DMS53 (cell line): ENCODE measurements around the gene OBP2B.
"Not testable (repeated sequence)": the region's sequence is repeated elsewhere in the genome, so short reads cannot be mapped to it uniquely, and the experiment has no call there.

Source experiments
- DNase-seq: peaks from one replicate; lab custom pipeline; 2025; lab: John Stamatoyannopoulos, UW

OBP2B gene

DNA sequence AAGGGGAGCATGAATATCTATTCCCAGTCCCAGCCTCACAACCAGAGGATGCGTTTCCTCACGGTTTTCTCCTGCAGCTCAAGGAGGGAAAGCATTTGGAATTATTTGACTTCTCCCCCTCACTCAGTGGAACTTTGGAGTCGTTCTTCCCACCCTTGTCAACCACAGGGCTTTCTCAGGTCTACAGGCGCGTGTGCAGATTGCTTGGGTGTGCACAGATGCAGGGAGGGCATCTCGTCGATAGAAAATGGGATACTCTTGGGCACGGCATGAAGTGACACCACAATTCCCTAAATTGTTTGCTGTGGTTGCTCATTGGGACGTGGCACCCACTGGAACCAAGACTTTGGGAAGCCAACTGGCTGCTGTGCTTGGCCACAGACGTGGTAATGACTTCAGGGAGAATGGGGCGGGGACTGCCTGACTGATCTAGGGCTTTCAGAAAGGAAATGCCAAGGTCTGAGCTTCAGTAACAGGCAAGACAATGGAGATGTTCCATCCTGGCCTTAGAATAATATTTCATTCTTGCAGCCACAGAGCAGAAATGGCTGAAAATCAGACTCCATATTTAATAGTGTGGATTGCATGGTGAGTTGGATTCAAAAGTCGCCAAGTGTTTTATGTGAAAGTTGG, 12.2 kb upstream of the OBP2B start:
- no peak for DNase-seq

DNA sequence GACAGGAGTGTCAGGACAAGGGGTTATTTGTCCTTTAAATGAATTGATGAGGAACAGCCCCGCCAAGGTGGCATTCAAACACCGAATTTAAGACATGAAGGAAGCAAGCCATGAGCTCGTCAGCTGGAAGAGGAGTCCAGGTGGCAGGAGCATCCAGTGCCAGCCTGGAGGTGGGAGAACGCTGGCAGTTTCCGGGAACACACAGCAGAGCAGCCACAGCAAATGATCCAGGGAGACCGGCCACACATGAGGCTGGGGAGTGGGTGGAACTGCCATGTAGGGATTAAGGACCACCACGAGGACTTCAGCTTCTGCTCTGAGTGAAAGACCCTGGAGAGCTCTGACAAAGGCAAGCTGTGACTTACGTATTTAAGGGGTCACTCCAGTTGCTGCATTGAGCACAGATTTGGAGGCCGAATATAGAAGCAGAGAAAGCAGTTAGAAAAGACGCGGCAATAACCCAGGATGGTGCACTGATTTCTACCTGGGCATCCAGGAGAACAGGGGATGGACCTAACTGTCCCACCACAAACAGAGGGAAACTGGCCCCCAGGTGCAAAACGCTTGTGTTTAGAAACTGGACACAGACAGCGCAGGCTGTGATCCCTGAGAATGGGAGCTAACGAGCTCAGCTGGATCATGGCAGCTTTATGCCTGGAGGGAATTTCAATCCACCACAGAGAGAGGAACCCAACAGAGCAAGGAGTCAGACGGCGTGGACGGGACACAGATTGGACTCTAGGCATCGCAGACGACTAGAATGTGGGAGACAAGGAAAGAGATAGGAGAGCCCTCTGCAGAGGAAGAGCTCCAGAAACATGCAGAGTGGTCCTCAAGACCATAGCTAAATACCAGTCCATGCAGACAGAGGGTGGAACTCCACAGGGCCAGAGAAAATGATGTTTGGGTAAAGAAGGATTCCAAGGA, 9.3 kb upstream of the OBP2B start:
- DNase-seq: not testable (repeated sequence)

DNA sequence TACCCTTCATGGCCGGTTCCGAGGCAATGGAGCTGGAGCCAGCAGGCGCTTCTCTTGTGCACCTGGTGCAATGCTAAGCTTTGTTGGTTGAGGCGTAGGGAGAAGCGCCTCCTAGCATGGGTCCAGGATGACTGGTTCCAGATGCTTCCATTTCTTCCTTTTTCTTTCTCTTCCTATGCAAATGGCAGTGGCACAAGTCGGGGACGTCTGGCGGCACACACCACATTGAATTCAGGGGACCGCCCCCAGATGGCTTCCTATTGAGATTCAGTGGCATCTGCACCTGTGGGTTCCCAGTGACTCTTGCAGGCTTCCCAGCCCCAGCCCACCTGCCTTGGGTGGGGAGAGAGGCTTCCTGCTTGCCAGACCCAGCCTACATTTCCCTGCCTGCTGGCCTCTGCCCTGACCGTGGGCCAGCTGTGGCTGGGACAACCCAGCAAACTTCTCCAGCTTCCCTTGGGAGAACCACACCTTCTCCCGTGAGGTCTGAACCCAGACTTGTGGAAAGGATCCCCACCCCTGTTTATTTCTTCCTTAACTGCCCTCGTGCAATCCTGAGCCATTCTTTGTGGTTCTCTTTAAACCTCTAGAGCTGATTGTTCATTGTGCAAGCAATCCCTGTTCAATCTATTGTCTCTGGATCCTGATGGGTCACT, 8.4 kb upstream of the OBP2B start:
- not testable (repeated sequence) for DNase-seq

DNA sequence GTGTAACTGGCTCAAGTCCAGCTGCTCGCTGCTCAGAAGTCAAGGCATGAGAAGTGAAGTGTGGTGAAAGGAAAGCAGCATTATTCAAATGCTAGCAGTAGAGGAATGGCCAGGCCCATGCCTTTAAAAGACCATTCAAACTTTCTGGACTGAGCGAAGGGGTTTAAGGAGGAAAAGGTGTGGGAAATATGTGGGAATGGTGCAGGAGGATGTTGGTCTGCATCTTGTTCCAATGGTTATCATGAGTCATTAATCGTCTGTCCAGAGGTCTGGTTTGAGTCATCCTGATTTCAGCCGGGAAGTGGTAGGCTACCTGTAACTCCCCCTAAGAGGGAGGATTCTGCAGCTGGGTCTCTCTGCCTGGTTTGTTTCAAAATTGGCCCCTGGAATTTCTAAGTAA, 5.2 kb upstream of the OBP2B start:
- DNase-seq: peak; percentile 46

DNA sequence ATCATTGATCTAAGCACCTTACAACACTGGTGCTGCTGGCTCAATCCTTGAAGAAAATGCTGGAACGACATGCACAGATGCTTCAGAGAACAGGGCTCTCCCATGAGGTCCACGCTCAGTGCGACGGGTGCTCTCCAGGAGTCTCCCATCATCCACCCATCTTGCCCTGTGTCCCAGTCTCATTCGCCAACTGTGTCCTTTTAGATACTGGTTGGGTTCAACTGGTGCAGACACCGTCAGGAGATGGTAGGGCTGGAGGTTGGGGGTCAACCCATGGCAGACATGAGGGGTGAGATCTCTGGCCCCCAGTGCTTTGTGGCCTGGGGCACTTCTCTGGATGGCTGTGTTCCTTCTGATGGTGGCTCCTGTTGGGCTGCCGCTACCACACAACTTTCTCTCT, 1.6 kb upstream of the OBP2B start:
- DNase-seq: no peak

DNA sequence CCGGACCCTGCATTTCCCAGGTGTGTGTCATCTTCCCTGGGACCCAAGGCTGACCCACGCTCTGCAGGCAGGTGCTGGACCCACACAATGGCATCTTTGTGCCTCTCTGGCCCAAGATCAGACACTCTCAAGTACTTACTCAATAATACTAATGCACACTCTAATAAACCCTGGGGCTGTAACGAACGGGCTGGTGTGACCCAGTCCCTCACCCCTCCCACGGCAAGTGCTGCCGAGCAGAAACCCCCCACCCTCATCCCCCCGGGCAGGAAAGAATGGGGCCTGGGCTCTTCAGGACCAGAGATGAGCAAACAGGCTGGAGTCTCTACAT, 1.1 kb upstream of the OBP2B start:
- no peak for DNase-seq

DNA sequence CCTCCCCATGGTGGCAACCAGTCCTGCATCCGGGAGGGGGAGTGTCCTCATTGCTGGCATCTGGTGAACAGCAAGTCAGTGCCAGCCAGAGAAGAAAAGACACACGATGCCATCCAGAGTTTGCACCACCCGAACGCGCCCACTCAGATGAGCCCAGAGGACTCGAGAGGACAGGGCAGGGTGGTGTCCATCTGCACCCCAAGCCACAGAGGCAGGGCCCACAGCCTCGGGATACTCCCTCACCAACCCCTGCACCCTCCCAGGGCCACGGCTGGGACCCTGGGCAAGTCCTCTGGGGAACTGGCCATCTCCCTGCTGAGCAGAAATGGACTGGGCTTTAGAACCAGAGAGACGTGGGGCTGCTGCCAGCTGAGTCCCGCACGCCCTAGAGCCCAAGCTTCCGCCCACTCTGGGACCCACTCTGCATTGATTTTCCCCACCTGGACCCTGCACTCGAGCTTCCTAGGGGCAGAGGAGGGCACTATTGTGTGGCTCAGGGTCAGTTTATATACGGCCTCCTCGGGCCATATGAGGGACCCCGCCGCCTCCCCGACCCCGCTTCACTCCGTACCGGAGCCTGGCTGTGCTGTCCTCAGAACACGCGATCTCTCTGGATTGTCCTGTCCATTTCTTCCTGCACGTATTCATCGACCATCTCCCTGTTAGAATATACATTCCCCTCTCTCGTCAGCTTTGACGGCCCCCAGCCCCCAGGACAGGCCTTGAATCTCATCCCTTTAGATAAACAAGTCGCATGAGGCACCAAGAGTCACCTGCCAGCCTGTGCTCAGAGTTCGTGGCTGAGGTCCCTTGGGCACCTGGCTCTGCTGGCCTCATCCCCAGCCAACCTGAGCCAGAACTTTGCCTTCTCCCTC, 514 bp upstream of the OBP2B start:
- not testable (repeated sequence) for DNase-seq

DNA sequence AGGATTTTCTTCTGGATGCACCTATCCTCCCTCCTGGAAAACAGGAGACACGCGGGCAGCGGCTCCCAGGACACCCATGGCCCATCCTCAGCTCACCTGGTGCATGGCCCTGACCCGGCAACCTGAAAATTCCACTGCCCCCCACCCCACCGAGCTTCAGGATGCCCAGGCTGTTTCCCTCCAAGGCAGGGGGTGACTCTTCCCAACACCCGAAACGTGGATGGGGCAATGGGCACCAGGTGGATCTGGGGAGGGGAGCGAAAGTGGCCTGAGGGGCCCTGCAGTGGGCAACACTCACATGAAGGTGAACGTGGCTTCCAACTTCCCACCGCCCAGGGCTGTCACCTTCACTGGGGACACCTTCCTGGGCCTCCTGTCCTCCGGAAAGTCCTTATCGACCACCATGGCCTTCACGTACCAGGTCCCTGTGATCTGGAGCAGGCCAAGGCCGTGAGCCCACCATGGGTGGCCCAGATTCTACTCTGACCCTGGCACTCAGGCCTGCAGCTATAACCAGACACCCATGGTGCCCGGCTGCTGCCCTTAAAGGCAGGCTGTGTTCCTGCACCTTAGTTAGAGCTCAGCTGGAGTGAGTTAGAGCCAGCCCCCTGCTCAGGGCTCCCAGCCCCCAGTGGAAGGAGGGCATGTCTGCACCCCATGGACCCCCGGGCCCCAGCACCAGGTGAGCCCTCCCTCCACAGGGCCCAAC, 725 bp downstream of the OBP2B start:
- DNase-seq: not testable (repeated sequence)

DNA sequence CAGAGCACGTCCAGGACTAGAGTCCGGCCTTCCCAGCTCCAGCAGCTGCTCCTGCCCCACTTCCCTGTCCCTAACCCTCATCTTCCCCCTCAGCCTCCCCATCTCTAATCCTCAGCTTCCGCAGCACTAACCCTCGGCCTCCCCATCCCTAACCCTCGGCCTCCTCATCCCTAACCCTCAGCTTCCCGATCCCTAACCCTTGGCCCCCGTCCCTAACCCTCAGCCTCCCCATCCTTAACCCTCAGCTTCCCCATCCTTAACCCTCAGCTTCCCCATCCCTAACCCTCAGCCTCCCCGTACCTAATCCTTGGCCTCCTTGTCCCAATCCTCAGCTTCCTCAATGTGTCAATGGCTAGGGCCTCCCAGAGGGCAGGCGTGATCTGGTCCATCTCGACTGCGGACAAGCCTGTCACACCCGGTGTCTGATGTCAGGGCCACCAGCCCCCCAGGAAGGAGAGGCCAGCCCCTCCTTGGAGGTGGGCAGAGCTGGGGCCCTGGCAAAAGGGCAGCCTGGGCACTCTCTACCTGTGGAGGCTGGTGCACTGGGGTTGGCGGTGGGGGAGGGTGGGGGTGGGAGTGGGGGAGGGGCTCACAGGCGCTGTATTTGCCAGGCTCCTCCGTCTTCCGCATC, 1.4 kb downstream of the OBP2B start:
- DNase-seq: no peak

DNA sequence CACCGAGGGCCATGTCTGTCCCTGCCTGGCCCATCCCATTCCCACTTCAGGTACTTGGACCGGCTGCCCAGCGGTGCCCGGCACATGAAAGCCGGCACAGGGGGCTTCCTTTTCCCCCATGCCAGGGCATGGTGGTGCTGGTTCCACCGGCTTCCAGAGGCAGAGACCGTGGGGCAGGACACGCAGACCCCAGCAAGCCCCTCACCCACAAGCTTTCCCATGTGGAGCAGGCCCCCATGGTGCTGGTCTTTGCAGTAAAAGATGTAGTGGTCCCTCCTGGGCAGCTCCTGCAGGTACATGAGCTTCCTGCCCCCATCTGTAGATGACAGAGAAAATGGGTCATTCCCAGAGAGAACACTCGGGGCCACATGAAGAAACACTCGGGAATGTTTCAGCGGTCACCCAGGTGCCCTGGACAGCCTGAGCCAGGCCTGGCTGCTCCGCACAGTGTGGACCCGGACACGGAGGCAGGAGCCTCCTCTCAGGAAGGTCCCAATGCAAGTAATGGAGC, 2.0 kb downstream of the OBP2B start:
- no peak for DNase-seq

DNA sequence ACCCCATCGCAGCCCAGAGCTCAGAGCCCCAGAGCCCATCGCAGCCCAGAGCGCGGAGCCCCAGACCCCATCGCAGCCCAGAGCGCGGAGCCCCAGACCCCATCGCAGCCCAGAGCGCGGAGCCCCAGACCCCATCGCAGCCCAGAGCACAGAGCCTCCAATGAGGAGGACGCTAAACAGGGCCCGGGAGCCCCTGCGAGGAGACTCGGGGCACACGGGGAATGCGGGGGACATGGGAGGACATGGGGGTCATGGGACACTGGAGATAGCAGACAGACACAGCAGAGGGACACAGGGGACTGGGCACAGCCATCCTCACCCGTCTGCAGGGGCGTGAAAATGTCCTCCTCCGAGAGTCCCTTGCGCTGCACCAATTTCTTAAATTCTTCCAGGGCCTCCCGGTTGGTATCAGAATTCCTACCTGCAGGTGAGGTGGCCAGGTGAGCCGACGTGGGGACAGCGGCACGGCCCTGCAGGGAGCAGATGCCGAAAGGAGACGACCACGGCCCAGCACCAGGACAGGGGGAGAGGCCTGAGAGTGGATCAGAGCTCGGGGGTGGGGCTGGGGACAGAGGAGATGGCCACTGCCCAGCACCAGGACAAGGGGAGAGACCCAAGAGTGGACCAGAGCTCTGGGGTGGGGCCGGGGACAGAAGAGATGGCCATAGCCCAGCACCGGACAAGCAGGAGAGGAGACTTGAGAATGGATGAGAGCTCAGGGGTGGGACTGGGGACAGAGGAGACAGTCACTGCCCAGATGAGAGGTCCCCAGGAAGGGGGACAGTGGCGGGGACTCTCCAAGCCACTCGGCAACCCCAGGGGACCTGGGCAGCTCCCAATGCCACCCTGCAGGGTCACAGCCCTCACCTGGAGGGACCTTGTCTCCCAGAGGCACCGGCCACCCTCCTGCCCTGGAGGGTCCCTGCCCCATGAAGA, 2.8 kb downstream of the OBP2B start:
- no peak for DNase-seq

DNA sequence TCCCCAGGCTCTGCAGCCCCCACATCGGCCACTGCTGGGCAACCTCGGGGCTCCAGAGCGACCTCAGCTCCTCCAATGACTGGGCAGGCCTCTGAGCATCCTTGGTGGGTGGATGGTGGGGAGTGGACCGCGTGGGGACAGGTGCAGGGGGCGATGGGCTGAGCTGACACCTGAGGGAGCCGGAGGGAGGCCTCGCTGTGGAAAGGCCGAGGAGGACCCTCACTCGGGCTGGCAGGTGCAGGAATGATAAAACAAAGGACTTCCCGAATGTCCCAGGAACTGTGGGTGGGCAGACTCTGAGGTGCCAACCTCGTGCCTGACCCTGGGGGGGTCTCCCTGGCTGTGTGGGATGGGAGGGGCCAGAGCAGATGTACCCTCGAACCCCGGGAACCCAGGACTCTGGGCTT, 3.6 kb downstream of the OBP2B start:
- DNase-seq: not testable (repeated sequence)

DNA sequence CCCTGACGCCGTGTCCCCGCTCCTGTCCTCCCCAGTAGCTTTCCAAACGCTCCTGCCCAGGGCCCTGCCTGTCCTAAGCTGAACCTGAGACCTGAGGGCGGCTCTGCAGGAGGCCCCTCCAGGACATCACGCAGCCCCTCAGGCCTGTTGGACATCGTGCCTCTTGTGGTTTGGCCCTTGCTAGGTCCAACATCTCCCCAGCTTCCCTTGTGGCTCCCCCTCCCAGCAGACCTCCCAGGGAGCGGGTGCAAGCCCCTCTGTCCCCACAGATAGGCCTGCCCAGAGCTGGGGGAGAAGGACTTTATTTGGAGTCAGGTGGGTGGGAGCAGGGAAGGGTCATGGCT, 4.1 kb downstream of the OBP2B start:
- no peak for DNase-seq

DNA sequence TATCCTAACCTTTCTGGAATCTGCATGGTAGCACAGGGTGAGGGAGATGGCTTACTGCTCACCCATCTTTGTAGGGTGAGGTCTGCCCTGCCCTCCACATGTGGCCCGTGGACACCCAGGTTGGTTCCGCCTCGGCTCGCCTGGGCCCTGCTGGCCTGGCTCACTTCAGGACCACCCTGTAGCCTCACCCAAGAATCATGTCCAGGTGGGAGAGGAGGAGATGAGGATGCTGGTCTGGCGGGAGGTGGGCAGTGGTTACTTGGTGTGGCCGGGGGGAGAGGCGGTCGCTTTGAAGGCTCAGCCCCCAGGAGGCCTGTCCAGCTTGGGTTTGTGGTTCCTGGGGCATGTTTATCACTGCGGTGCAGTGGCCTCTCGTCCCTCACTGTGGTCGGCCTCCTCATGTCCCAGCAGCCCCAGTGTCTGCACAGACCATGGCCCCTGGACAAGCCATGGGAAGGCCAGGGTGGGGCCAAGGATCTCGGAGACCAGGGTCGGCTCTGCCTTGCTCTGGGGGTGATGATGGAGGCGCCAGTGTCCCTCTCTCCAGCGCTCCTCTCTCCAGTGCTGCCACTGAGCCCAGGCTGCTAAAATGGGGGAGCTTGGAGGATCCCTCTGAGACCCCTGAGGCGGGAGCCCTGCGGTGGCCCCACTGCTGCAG, 4.6 kb downstream of the OBP2B start:
- no peak for DNase-seq

DNA sequence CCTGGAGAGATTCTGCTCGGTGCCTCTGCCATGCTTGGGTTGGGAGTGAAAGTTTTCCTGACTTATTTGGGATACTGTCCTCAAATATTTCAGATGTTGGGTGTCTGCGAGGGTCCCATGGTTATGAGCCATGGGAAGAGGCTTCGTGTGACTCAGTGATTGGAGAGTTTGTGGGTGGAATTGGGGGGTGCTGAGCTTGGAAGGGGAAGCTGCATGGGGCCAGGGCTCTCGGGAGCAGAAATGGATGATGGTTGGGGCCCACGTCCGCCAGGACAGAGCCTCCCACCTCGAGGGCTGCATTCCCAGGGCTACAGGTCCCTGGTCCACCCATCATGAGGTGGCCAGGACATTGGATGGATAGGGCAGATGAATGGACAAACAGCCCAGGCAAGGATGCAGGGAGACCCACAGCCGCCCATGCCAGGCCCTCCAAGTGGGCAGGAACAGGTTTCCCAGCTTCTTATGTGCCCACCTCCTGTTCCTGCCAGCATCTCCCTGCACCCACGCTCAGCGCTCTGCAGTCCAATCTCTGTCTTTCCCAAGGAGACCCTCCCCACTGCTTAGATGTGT, 5.5 kb downstream of the OBP2B start:
- no peak for DNase-seq

DNA sequence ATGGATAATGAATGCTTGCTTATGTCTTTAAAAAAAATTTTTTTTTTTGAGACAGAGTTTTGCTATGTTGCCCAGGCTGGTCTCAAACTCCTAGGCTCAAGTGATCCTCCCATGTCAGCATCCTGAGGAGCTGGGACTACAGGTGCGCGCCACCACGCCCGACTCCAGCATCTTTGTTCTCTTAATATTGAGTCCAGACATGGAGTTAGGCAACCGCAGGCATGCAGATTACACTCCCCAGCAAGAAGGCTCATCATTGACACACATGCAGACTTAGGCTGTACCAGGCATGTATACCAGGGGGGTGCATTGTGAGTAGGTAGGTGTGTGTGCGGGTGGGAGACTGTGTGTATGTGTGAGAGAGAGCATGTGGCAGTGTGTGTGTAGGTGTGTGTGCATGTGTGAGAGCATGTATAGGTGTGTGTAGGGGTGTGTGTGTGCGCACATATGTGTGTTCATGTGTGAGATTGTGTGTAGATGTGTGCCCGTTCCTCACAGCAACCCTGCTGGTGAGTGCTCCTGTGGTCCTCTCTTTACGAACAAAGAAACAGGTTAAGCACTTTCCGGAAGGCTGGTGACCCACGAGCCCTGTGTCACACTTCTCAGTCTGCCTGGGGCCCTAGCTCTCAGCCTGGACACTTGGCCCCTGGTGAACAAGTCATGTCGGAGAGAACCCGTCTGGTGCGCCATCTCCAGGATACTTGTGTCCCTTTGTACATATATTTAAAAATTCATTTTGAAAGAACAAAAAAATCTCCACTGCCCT, 6.2 kb downstream of the OBP2B start:
- no peak for DNase-seq

DNA sequence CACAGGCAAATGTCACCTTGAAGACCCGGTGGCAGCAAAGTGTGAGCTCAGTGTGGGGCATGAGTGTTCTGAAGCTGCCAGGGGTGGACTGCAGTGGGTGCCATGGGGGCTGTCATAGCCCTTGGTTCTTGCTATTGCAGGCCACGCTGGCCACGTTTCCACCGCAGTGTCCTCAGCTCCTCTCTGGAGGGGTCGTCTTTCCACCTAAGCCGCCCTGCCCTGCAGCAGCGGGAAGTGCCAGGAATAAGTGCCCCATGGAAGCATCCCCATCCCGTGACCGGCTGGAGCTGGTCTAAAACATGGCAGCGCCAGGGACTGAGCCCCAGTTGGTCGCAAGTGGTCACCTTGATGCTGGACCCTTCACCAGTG, 6.9 kb downstream of the OBP2B start:
- no peak for DNase-seq
